Panc1 (cell line): Measurements from ENCODE around the gene KIAA1217.

Experiments used
- CTCF ChIP-seq: fragments of 450-650 bp; IDR thresholded peaks from 2 replicates; pipeline ENCODE4 v1.5.1; 2017; ENCODE audit warnings: mild to moderate bottlenecking
- POLR2AphosphoS5 ChIP-seq: IDR thresholded peaks from 2 replicates; pipeline ENCODE4 v1.6.1; 2012; ENCODE audit warnings: mild to moderate bottlenecking, low read depth, low read length, moderate library complexity
- REST ChIP-seq, 2 experiments: IDR thresholded peaks; 2 replicates each; pipeline ENCODE4 v1.6.1; 2011 to 2012; ENCODE audit warnings: low read depth in 2 of 2, control low read depth in 1 of 2, low read length in 1 of 2, mild to moderate bottlenecking in 1 of 2, moderate library complexity in 1 of 2; ENCODE audit not compliant: insufficient read depth in 1 of 2

GRCh38 chr10:24213266-24213665 is 4.3 kb downstream of the KIAA1217 start:
- TF ChIP-seq CTCF: no peak
- no peak for TF ChIP-seq POLR2AphosphoS5
- TF ChIP-seq REST (IDR thresholded peaks at IDR 0.05; ENCODE audit: insufficient read depth in 1 of 2, low read depth in 2 of 2, low read length in 1 of 2): no peak
